Common myeloid progenitor, CD34-positive (primary cell): ENCODE measurements around the gene LRRC8D.

ENCODE experiments used
- CTCF ChIA-PET: fragments of 350-600 bp; sonication (Branson Sonifier 250); formaldehyde crosslinking; loops from one replicate; lab custom pipeline; 2021; ENCODE audit warnings: antibody characterized with exemption; lab: Charles Lee
- POLR2A ChIA-PET: fragments of 350-600 bp; sonication (Branson Sonifier 250); formaldehyde crosslinking; loops from one replicate; lab custom pipeline; 2021; ENCODE audit warnings: antibody characterized with exemption; lab: Charles Lee
- DNase-seq, 3 donors: peaks; one replicate each; pipeline versions ENCODE4 v3.0.0 to v3.0.0-alpha.2; 2013
- H3K27ac ChIP-seq, 2 experiments: 1 replicate in 1 of 2; 2 replicates in 1 of 2; pipeline ENCODE4 v1.7.0; 2013; ENCODE audit warnings: inconsistent platforms in 2 of 2, low read length in 2 of 2, mild to moderate bottlenecking in 2 of 2, low read depth in 1 of 2, moderate library complexity in 1 of 2; ENCODE audit not compliant: severe bottlenecking in 2 of 2, insufficient read depth in 1 of 2, poor library complexity in 1 of 2
- H3K27me3 ChIP-seq, 5 experiments: replicated peaks in 2 of 5; 1 replicate in 3 of 5; 2 replicates in 2 of 5; pipeline versions ENCODE4 v1.6.1 to v1.7.0; 2013; ENCODE audit warnings: low read length in 4 of 5, mild to moderate bottlenecking in 2 of 5, moderate library complexity in 2 of 5, inconsistent platforms in 1 of 5; ENCODE audit not compliant: insufficient read depth in 5 of 5, control insufficient read depth in 4 of 5
- H3K36me3 ChIP-seq, 4 experiments: 1 replicate in 2 of 4; 2 replicates in 2 of 4; pipeline versions ENCODE4 v1.6.1 to v1.7.0; 2013; ENCODE audit warnings: low read length in 3 of 4, control low read depth in 1 of 4, mild to moderate bottlenecking in 1 of 4; ENCODE audit not compliant: control insufficient read depth in 4 of 4, insufficient read depth in 4 of 4
- H3K4me1 ChIP-seq, 4 experiments: 1 replicate in 3 of 4; 2 replicates in 1 of 4; pipeline versions ENCODE4 v1.6.1 to v1.7.1; 2013; ENCODE audit warnings: low read length in 3 of 4, mild to moderate bottlenecking in 3 of 4, control low read depth in 1 of 4, inconsistent platforms in 1 of 4, moderate library complexity in 1 of 4; ENCODE audit not compliant: control insufficient read depth in 4 of 4, insufficient read depth in 4 of 4; ENCODE audit errors: control extremely low read depth in 1 of 4
- H3K4me3 ChIP-seq, 7 experiments: 1 replicate in 4 of 7; 2 replicates in 3 of 7; pipeline versions ENCODE4 v1.5.1 to v1.7.0; 2013; ENCODE audit warnings: mild to moderate bottlenecking in 7 of 7, low read length in 6 of 7, moderate library complexity in 6 of 7, inconsistent platforms in 2 of 7, low read depth in 2 of 7, control low read depth in 1 of 7; ENCODE audit not compliant: insufficient read depth in 4 of 7, control insufficient read depth in 1 of 7; ENCODE audit errors: extremely low read depth in 1 of 7
- H3K9me3 ChIP-seq, 5 experiments: 1 replicate in 4 of 5; 2 replicates in 1 of 5; pipeline versions ENCODE4 v1.6.1 to v1.7.1; 2013; ENCODE audit warnings: low read length in 4 of 5, mild to moderate bottlenecking in 2 of 5, inconsistent platforms in 1 of 5, low read depth in 1 of 5, moderate library complexity in 1 of 5; ENCODE audit not compliant: control insufficient read depth in 4 of 5, insufficient read depth in 2 of 5; ENCODE audit errors: control extremely low read depth in 1 of 5
- whole genome bisulfite sequencing: methylation state at CpG from one replicate; pipeline ENCODE4 v1.1.5; 2013; ENCODE audit not compliant: insufficient coverage; 5-methylcytosine and 5-hydroxymethylcytosine counted together

LRRC8D gene

DNA sequence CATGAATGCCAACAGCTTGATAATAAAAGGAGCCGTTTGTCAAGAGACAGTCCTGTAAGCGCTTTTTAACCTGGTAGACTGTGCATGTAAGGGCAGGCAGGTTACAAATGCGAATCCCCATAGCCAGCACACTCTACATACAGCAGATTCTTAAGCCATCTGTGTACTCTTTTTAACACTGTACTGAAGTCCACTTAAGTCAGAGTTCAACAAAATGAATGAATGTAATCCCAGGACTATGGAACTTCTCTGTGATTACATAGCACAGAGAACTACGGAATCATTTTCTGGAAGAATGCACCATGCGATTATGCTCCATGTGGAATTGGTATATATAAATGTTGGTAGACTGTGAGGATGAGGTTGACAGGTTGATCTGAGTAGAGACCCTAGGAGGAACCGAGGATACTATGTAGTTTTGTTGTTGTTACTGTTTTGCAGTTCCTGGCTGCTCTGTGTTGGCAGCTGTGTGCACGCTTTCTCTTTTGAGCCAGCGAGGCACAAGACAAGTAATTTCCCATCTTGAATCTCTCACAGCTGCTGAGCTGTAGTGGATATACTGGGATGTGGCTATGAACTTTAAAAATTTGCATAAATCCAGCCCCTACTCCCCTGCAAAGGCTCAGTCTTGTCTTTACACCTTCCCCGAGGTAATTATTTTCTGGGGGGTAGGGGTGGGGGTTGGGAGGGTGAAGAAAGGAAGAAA is 21.9 kb downstream of the LRRC8D start:
- no peaks in the 10 kb centered on the region for H3K27me3 ChIP-seq
- peaks cover 13 to 56% (median 38%) of the 10 kb centered on the region in 4 experiments for H3K4me1 ChIP-seq
- no peak for DNase-seq
- peak overlapping the region in 1 of 2 experiments; percentile 20 for H3K27ac ChIP-seq
- peaks cover 0 to 11% (median 2%) of the 10 kb centered on the region in 4 experiments for H3K36me3 ChIP-seq
- peak overlapping the region; percentile 63 to 94 (median 87) for H3K4me3 ChIP-seq
- WGBS: 60% methylated on average over 3 of the region's 9 CpGs
- ChIA-PET POLR2A (no interaction called here), CTCF (interaction anchor here (0.8 to 3.2 kb wide), 34 partner anchors 8 to 146 kb away, joined by 3 to 35 read pairs (median 4); no protein-coding TSS in a partner anchor)
- no peaks in the 10 kb centered on the region for H3K9me3 ChIP-seq

DNA sequence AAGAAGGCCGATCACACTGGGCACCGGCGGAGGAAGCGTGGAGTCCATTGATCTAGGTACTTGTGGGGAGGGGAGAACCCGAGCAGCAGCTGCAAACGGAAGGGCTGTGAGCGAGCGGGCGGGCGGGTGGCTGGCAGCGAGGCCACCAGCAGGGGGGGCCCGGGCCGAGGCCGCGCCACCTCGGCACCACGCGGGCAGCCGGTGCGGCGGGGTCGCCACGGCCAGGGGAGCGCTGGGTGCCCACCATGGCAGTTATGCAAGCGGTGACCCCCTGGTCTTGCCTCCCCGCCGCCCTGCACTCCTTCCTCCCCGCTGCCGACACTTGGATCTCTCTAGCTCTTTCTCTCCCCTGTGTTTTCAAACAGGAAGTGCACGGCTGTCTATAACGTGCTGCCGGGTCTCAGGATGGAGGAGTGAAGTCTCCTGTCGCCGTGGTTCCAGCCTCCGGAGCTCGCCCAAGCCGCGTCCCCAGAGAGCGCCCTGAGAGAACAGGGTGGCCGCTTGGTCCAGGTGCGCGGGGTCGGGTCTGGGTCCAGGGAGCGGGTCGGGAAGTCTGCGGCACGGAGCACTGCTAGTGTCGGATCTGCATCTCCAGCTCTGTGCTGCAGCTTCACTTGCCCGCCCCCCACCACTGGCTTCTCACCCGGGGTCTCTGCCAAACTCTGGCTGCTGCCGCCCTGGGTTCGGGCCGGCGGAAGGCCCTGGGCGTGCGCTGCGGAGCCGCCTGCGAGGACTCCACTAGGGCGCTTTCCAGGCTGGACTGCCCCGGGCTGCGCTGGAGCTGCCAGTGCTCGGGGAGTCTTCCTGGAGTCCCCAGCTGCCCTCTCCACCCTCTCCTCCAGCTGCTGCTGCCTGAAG is 22.7 kb downstream of the LRRC8D start:
- H3K27me3 ChIP-seq: no peaks in the 10 kb centered on the region
- H3K4me1 ChIP-seq: peaks cover 13 to 58% (median 39%) of the 10 kb centered on the region in 4 experiments
- ChIA-PET POLR2A (no interaction called here), CTCF (interaction anchor here (0.7 to 3.2 kb wide), 34 partner anchors 8 to 146 kb away, joined by 3 to 35 read pairs (median 4); partner anchors contain the start of gene LRRC8D)
- H3K36me3 ChIP-seq: peaks cover 0 to 15% (median 6%) of the 10 kb centered on the region in 4 experiments
- no peaks in the 10 kb centered on the region for H3K9me3 ChIP-seq
- peak; percentile 73 to 87 (median 81) for DNase-seq
- H3K27ac ChIP-seq: peak overlapping the region in 1 of 2 experiments; percentile 66
- WGBS: under 1% methylated on average over 49 of the region's 63 CpGs
- H3K4me3 ChIP-seq: peak overlapping the region; percentile 63 to 94 (median 87)

DNA sequence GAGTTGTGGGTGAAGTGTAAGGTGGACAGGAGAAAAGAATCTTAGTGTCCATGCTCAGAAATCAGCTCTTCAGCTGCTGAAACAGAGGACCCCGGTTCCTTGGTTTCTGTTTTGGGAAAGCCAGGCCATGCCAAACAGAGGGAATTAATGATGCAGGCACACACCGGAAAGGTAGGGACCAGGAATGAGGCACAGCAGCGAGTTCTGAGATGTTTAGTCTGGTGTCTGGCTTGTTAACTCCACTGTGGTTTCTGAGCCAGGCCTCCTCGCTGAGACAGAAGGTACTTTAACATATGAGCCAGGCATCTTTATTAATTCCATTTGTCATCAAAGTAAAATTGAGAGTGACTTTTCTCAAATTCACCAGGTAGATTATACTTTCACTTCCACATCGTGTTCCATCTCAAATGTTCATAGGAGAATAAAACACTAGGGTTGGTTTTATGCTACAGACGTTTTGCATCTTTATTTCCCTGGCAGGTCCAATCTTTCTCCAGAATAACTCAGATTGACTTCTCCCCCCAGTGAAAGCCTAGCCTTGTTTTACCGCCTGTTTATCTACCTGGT is 23.5 kb downstream of the LRRC8D start:
- H3K4me1 ChIP-seq: peaks cover 13 to 52% (median 35%) of the 10 kb centered on the region in 4 experiments
- H3K36me3 ChIP-seq: peaks cover 0 to 21% (median 6%) of the 10 kb centered on the region in 4 experiments
- H3K4me3 ChIP-seq: peak overlapping the region; percentile 63 to 94 (median 87)
- ChIA-PET POLR2A (no interaction called here), CTCF (interaction anchor here (0.7 to 3.2 kb wide), 25 partner anchors 9 to 145 kb away, joined by 3 to 35 read pairs (median 6); partner anchors contain the start of gene LRRC8D)
- WGBS: 81% methylated on average over 4 of the region's 7 CpGs
- H3K27ac ChIP-seq: no peak overlapping the region
- no peaks in the 10 kb centered on the region for H3K9me3 ChIP-seq
- H3K27me3 ChIP-seq: no peaks in the 10 kb centered on the region
- peak in 1 of 3 donors; percentile 23 for DNase-seq

DNA sequence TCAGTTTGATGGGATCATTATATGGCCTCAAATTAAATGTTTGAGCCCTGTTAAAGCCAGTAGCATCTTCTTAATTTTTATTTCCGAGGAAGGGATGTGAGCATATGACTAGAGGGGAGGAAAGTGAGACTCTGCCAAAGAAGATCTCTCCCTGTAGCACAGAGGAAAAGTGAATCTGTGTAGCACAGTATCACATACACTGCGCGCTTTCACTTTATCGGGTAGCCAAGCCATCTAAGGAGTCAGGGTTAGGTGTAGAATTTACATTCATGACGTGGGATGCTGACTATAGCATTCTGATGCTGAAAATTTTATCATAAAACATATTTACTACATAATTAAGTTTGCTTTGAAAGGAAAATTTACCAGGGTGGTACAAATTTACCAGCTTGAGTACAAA is 24.0 kb downstream of the LRRC8D start:
- POLR2A ChIA-PET: no interaction called here
- 100% methylated on average over 3 of the region's 5 CpGs for WGBS
- H3K9me3 ChIP-seq: no peaks in the 10 kb centered on the region
- CTCF ChIA-PET: interaction anchor here (1.2 to 2.8 kb wide), 4 partner anchors 9 to 17 kb away, joined by 3 to 16 read pairs (median 4); no protein-coding TSS in a partner anchor
- peak overlapping the region in 4 of 7 experiments; percentile 82 to 94 (median 90) for H3K4me3 ChIP-seq
- peaks cover 13 to 47% (median 33%) of the 10 kb centered on the region in 4 experiments for H3K4me1 ChIP-seq
- H3K27ac ChIP-seq: no peak overlapping the region
- no peaks in the 10 kb centered on the region for H3K27me3 ChIP-seq
- DNase-seq: no peak
- H3K36me3 ChIP-seq: peaks cover 0 to 24% (median 6%) of the 10 kb centered on the region in 4 experiments

DNA sequence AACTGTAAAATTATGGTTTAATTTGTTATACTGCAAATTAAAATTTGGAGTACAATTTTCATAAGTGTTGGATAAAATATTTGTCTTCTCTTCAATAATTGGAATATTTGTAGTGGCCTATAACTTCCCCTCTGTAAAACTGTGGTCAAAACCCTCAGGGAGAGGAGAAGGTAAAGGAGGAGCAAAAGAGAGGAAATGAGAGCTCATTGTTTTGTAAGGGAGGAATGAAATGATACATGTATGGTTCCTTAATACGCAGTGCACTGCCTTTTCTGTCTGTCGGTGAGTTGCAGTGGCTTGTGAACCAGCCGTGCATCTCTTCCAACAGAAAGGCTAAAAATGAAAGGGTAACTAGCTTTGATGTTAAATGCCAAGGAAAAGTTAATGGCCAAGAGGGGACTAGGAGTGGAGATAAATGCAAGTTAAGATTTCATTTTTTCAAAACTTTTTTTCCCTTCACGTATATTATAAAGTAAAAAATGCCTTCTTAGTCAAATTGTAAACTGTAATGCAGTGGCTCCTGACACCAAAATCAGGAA is 26.4 kb downstream of the LRRC8D start:
- Histone ChIP-seq H3K4me1 (peaks cover 12 to 40% (median 32%) of the 10 kb centered on the region in 4 experiments), H3K27me3 (no peaks in the 10 kb centered on the region), H3K36me3 (peaks cover 3 to 33% (median 10%) of the 10 kb centered on the region in 4 experiments), H3K9me3 (no peaks in the 10 kb centered on the region), H3K4me3 (peak overlapping the region in 2 of 7 experiments; percentile 38 to 48), H3K27ac (peak overlapping the region in 1 of 2 experiments; percentile 29)
- CTCF ChIA-PET: interaction anchor here (1.0 to 2.0 kb wide), 6 partner anchors 8 to 142 kb away, joined by 3 to 6 read pairs (median 4); no protein-coding TSS in a partner anchor
- POLR2A ChIA-PET: interaction anchor here (0.7 to 1.1 kb wide), 3 partner anchors 10 to 25 kb away, joined by 3 read pairs; no protein-coding TSS in a partner anchor
- peak in 1 of 3 donors; percentile 16 for DNase-seq
- WGBS: 6% methylated on average over 2 of the region's 4 CpGs

DNA sequence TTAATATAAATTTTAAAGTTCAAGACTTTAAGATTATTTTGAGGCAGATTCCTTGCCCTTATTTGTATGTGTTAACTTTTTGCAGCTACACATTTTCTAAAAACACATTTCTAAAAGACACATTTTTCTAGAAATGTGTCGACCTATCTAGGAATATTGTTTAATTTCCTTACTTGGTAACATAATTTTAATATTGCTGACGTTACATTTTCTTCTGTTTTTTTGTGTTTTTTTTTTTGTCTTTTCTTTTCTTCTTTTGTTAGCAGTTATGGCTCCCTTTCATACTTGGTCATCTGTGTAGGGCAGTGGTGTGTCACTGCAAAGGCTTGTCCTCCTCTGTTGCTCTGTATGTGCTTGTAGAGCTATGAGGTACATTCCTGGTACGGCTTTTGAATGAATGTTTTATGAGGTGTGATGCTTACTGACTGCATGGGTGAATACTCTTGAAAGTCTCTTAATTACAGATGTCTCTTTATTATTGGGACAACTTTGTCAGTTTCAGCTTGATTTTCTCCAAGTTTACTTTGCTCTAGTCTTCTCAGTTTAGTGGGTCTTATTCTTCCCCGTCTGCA is 30.1 kb downstream of the LRRC8D start:
- peaks cover 8 to 32% (median 23%) of the 10 kb centered on the region in 4 experiments for H3K4me1 ChIP-seq
- CTCF ChIA-PET: interaction anchor here (1.0 kb wide), 1 partner anchor 11 kb away, joined by 3 read pairs; no protein-coding TSS in a partner anchor
- H3K9me3 ChIP-seq: no peaks in the 10 kb centered on the region
- no peak for DNase-seq
- H3K27me3 ChIP-seq: no peaks in the 10 kb centered on the region
- no peak overlapping the region for H3K4me3 ChIP-seq
- H3K27ac ChIP-seq: no peak overlapping the region
- no CpG with 5 or more reads among the region's 4 CpGs for WGBS
- POLR2A ChIA-PET: no interaction called here
- H3K36me3 ChIP-seq: peaks cover 11 to 50% (median 25%) of the 10 kb centered on the region in 4 experiments
